ELR (cell line): ENCODE data around the gene MAD2L1BP.

Source experiments
- DNase-seq: peaks from one replicate; pipeline ENCODE4 v3.0.0-alpha.2; 2015; ENCODE audit warnings: low read depth

MAD2L1BP gene

GRCh38 chr6:43667245-43668150 is 31.9 kb downstream of the MAD2L1BP start:
- DNase-seq = peak; percentile 75

- peak; percentile 63 for DNase-seq
These were observed 32.8 kb downstream of the MAD2L1BP start for GRCh38 chr6:43668151-43669028.

- peak; percentile 56 for DNase-seq
These were observed 33.6 kb downstream of the MAD2L1BP start for GRCh38 chr6:43669050-43669921.

GRCh38 chr6:43669922-43670622 is 34.4 kb downstream of the MAD2L1BP start:
- no peak for DNase-seq

- no peak for DNase-seq
These were observed 35.0 kb downstream of the MAD2L1BP start for GRCh38 chr6:43670623-43670986.

- no peak for DNase-seq
These were observed 35.6 kb downstream of the MAD2L1BP start for GRCh38 chr6:43671011-43671800.

- no peak for DNase-seq
These were observed 36.4 kb downstream of the MAD2L1BP start for GRCh38 chr6:43671801-43672690.

- no peak for DNase-seq
These were observed 37.9 kb downstream of the MAD2L1BP start for GRCh38 chr6:43673444-43674084.

GRCh38 chr6:43674291-43674690 is 38.7 kb downstream of the MAD2L1BP start:
- no peak for DNase-seq

GRCh38 chr6:43674921-43675320 is 39.3 kb downstream of the MAD2L1BP start:
- no peak for DNase-seq

- no peak for DNase-seq
These were observed 41.4 kb downstream of the MAD2L1BP start for GRCh38 chr6:43676962-43677606.

- DNase-seq = no peak
These were observed 42.1 kb downstream of the MAD2L1BP start for GRCh38 chr6:43677759-43678158.

GRCh38 chr6:43678341-43678740 is 42.7 kb downstream of the MAD2L1BP start:
- no peak for DNase-seq

GRCh38 chr6:43679057-43679456 is 43.4 kb downstream of the MAD2L1BP start:
- no peak for DNase-seq

GRCh38 chr6:43680308-43681200 is 44.9 kb downstream of the MAD2L1BP start:
- DNase-seq = no peak

- DNase-seq = no peak
These were observed 45.7 kb downstream of the MAD2L1BP start for GRCh38 chr6:43681303-43681702.

GRCh38 chr6:43682724-43683429 is 47.2 kb downstream of the MAD2L1BP start:
- DNase-seq = no peak
